ENCODE measurements around the gene RBM3.

Gene RBM3

GRCh38 chrX:48598614-48599013 lies 24.3 kb downstream of the RBM3 start:
- no peak overlapping the region for H2AFZ ChIP-seq (ENCODE audit: low read length)
- H3K79me2 ChIP-seq (ENCODE audit: insufficient read depth, low read length): no peaks in the 10 kb centered on the region
- peak overlapping the region; percentile 83 for H3K4me2 ChIP-seq (ENCODE audit: low read length)
- H4K20me1 ChIP-seq (ENCODE audit: insufficient read depth, low read length): no peaks in the 10 kb centered on the region
- no peaks in the 10 kb centered on the region for H3K9me3 ChIP-seq (ENCODE audit: low read length)
- no peak overlapping the region for H3K27ac ChIP-seq (ENCODE audit: low read depth, low read length, poor library complexity, severe bottlenecking)
- no peaks in the 10 kb centered on the region for H3K36me3 ChIP-seq (ENCODE audit: insufficient read depth, low read length)
- H3K4me3 ChIP-seq (ENCODE audit: low read depth, low read length, poor library complexity, severe bottlenecking): peak overlapping the region; percentile 97
- no peaks in the 10 kb centered on the region for H3K9me2 ChIP-seq (ENCODE audit: low read depth, low read length)
- peak overlapping the region; percentile 28; the same call in 1 of the 2 replicates for H3K9ac ChIP-seq (ENCODE audit: low read length)
- peaks cover 7% of the 10 kb centered on the region for H3K4me1 ChIP-seq (ENCODE audit: insufficient read depth, low read length, severe bottlenecking)
- no peaks in the 10 kb centered on the region for H3K27me3 ChIP-seq (ENCODE audit: insufficient read depth, low read length)
- H3F3A ChIP-seq (ENCODE audit: insufficient read depth, low read length): no peaks in the 10 kb centered on the region
- no peak for TF ChIP-seq CTCF (IDR thresholded peaks at IDR 0.05; ENCODE audit: low read length)
- TF ChIP-seq EZH2 (IDR thresholded peaks at IDR 0.05; ENCODE audit: borderline replicate concordance, low read length): no peak

- Histone ChIP-seq H3K4me1 (ENCODE audit: insufficient read depth, low read length, severe bottlenecking) (peaks cover 7% of the 10 kb centered on the region), H3K27ac (ENCODE audit: low read depth, low read length, poor library complexity, severe bottlenecking) (no peak overlapping the region), H3K9me2 (ENCODE audit: low read depth, low read length) (no peaks in the 10 kb centered on the region), H3K79me2 (ENCODE audit: insufficient read depth, low read length) (no peaks in the 10 kb centered on the region), H3K9ac (ENCODE audit: low read length) (no peak overlapping the region), H3K27me3 (ENCODE audit: insufficient read depth, low read length) (no peaks in the 10 kb centered on the region), H3K36me3 (ENCODE audit: insufficient read depth, low read length) (no peaks in the 10 kb centered on the region), H3K9me3 (ENCODE audit: low read length) (no peaks in the 10 kb centered on the region), H4K20me1 (ENCODE audit: insufficient read depth, low read length) (no peaks in the 10 kb centered on the region), H2AFZ (ENCODE audit: low read length) (no peak overlapping the region), H3K4me3 (ENCODE audit: low read depth, low read length, poor library complexity, severe bottlenecking) (no peak overlapping the region), H3K4me2 (ENCODE audit: low read length) (no peak overlapping the region), H3F3A (ENCODE audit: insufficient read depth, low read length) (no peaks in the 10 kb centered on the region)
- TF ChIP-seq EZH2 (IDR thresholded peaks at IDR 0.05; ENCODE audit: borderline replicate concordance, low read length): no peak
- TF ChIP-seq CTCF (IDR thresholded peaks at IDR 0.05; ENCODE audit: low read length): no peak
Measured at GRCh38 chrX:48599341-48599740, 25.1 kb downstream of the RBM3 start.

GRCh38 chrX:48600226-48600625 lies 25.9 kb downstream of the RBM3 start:
- H3K9ac ChIP-seq (ENCODE audit: low read length): no peak overlapping the region
- no peaks in the 10 kb centered on the region for H3K79me2 ChIP-seq (ENCODE audit: insufficient read depth, low read length)
- H3F3A ChIP-seq (ENCODE audit: insufficient read depth, low read length): no peaks in the 10 kb centered on the region
- H3K4me1 ChIP-seq (ENCODE audit: insufficient read depth, low read length, severe bottlenecking): peaks cover 7% of the 10 kb centered on the region
- H3K9me3 ChIP-seq (ENCODE audit: low read length): no peaks in the 10 kb centered on the region
- no peak overlapping the region for H2AFZ ChIP-seq (ENCODE audit: low read length)
- no peaks in the 10 kb centered on the region for H4K20me1 ChIP-seq (ENCODE audit: insufficient read depth, low read length)
- H3K27ac ChIP-seq (ENCODE audit: low read depth, low read length, poor library complexity, severe bottlenecking): no peak overlapping the region
- H3K4me2 ChIP-seq (ENCODE audit: low read length): no peak overlapping the region
- no peak overlapping the region for H3K4me3 ChIP-seq (ENCODE audit: low read depth, low read length, poor library complexity, severe bottlenecking)
- TF ChIP-seq EZH2 (IDR thresholded peaks at IDR 0.05; ENCODE audit: borderline replicate concordance, low read length): no peak
- no peak for TF ChIP-seq CTCF (IDR thresholded peaks at IDR 0.05; ENCODE audit: low read length)
- H3K36me3 ChIP-seq (ENCODE audit: insufficient read depth, low read length): no peaks in the 10 kb centered on the region
- no peaks in the 10 kb centered on the region for H3K9me2 ChIP-seq (ENCODE audit: low read depth, low read length)
- no peaks in the 10 kb centered on the region for H3K27me3 ChIP-seq (ENCODE audit: insufficient read depth, low read length)

All from OCI-LY1 (cell line).